Renal cortex interstitium (tissue), 11 donors: Measurements from ENCODE around the gene BCAR3. TPM values are rescaled to one million over a fixed set of nuclear protein-coding genes. Genes with fewer than 3 reads are reported as not detected.
A peak's percentile ranks its signal among the peaks of the same experiment; 100 is the strongest.

ENCODE experiments used
- DNase-seq, 11 donors: peaks; one replicate each; pipeline ENCODE4 v3.0.0-alpha.2; 2013; ENCODE audit warnings: low read depth in 9 of 11, low spot score in 4 of 11; ENCODE audit errors: extremely low read depth in 1 of 11
- polyA plus RNA-seq, 3 donors: library from polyadenylated mRNA; unstranded; fragments of 120-200 nt; gene quantifications; one replicate each; pipeline ENCODE4 v1.2.1, GENCODE V29; 2013; ENCODE audit not compliant: insufficient read length in 3 of 3

The BCAR3 gene
- polyA plus RNA-seq, 3 donors: 22.4 to 24.5 (median 23.1) TPM

DNA sequence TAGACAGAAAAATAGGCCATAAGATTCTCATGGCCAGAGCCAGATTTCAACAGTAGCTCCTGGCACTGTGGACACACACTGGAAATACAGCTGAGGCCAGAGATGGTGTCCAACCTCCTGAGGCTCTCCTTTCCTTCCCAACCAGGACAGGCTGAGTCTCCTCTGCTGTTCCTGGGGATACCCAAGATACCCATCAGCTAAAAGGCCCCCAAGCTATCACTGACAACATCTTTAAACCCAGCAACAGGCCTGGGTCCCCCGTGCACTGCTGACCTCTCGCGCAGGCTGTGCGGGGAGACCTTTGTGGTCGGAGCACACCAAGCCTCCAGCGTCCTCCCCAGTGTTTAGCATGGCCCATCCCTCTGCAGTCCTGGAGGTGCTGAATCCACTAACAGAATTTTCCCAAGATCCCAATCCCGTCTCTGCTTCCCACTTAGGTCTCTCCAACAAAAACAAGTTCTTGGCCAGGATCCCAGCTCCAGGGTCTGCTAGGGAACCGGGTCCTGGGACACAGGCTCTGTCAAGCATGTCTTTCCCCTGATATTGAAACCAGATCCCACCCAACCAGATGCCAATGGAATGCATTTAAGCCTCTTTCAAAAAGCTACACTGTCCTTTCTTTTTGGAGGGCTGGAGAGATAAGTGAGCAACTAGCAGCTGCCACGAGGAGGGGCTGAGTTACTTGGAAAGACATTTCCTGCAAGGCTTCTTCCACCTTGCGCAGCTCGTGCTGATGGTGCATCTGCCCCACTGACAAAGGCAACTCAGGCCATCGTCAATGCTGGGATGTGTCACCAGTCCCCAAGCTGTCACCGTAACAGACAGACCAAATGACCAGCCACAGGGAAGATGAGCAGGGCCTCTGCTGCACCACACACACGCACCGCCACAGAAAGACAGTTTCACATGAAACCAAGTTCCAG lies 73.2 kb downstream of the BCAR3 start:
- peak in 2 of 11 donors; percentile 41 to 48 for DNase-seq

DNA sequence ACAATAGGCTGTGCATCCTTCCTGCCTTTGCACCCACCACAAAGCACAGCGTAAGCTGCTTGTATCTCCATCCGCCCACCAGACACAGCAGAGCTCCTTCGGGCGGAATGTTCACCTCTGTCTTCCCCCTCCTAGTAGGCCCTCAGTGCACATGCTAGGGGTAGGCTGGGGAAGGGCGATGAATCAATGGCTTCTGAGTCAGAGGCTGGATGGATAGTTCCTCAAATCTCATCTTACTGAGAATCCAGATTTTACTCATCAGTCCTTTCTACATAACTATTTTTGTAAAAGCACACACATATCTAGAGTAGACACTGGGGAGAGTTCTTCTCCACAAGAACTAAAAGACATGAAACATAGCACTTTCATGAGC lies 73.8 kb downstream of the BCAR3 start:
- DNase-seq: no peak

DNA sequence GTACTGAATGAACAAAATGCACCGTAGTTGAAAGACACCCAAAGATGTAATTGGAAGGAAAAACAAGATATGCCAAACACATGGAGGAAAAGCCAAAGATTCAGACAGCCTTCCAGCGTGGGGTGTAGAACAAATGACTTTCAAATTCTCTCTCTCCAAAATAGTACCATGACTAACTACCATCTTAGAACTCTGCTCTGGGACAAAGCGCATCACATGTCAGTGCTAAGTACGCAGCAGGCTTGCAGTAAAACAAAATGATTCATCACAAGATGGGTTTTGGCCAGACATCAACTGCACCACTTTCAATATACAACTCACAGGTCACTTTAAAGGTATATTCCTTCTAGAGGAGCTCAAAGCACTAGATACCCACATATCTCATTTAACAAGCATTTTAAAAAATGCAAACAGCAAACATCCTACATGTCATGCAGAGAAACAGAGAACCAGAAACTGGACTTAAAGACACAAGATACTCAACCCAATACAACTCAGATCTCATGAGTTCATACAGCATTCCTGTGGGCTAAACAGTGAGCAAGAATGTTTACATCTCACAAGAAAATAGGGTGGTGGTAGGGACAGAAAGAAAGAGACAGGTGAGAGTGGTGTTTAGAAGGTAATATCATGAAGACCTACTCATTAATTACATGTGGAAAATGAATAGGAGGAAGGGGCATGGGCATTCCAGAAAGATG lies 75.7 kb downstream of the BCAR3 start:
- DNase-seq: no peak

DNA sequence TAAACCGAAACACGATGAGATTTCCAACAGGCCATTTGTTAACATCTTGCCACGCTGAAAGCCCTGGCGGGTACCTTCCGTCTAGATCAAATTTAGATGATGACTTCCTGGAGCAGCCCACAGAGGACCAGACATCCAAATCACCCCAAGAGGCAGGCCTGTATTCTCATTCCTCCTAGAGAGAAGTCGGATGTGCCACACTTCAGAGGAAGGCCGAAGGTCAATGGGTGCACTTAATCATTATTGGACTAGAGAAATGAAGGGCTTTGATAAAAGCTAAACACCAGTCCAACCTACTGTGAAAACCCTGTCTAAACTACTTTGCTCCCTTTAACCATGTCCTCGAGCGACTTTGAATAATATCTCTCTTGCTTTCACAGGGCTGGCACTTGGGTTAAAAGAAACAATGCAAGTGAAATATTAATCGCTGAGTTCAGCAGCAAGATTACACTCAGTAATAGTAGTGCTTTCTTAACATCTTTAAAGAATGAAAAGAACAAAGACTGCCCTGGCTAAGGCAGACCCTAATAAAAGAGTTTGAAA lies 76.5 kb downstream of the BCAR3 start:
- no peak for DNase-seq

DNA sequence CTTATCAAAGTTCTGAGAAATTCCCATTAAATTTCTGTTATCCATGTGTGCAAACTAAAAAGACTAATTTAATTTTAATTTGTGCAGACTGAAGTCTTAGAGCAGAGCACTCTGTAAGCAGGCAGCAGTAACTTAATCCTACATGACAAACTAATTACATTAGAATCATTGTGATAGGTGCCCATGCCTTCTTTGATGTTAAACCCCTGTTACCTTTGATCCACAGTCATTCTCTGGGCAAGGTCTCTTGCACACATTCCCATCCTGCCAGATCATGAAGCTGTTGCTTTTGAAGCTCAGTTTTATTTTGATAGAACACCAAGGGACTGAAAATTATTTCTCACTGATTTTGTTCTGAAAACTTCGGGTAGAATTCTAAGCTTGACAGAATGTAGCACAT lies 77.2 kb downstream of the BCAR3 start:
- no peak for DNase-seq

DNA sequence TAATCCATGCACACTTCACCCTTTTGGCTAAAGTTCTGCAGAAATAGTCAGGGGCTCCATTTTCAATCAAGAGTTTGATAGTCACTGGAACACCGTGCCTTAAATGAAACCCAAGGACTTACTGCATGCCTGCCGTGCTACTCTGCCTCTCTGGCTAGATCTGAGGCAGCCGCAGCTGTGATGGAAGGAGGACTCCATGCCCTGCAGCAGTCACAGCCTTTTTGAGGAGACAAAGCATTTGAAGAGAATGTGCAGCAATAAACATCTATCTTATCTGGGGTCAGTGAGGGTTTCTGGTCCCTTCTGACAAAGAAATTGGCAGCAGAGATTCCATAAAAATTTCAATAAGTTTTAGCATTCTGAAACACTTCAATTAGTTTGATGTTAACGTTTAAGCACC lies 78.0 kb downstream of the BCAR3 start:
- DNase-seq: no peak

DNA sequence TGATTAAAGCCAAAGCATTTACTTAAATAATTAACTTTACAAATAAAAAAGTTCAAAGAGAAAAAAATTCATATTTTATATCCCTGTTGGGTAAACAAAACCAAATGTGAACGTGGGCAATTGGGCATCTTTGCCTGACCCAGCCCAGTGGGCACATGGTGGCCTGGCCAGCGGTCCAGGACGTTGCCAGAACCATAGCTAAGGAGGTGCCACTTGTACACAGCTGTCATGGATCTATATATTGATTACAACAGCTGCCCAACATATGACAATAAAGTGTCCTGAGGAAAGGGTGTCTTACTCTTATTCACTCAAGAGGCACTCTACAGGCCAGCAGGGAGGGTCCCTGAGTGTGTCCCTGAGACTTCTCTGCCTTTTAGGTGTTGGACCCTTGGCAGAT lies 78.5 kb downstream of the BCAR3 start:
- DNase-seq: no peak

DNA sequence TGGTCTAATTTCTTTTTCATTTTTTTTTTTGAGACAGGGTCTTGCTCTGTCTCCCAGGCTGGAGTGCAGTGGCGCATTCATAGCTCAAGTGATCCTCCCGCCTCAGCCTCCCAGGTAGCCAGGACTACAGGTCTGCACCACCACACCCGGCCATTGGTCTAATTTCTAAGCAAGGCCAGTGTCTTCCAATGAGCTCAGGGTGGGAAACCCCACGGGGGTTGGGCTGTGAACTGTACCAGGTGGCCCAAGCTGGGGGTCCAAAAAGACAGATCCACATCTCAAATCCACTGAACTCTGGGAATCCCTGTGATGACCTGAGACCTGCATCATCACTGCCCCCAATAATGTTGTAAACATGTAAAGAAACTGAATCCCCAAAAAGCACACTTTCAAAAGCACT lies 79.5 kb downstream of the BCAR3 start:
- DNase-seq: no peak

DNA sequence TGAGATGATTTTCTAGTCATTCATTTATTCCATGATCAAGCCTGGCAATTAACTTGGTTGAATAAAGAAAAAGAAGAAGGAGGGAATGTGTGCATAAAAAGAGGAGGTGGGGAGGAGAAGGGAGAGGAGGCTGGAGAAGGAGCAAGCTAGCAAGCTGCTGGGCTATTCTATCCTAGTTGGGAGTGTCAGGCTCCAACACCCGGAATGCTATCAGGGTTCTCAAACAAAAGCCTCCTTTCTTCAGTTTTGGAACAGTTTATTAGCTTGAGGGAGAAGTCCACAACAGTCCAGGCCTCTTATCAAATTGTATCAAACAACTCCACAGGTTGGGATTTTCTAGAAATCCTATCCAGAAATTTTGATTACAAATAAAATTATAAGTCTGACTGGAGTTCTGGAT lies 80.0 kb downstream of the BCAR3 start:
- no peak for DNase-seq

DNA sequence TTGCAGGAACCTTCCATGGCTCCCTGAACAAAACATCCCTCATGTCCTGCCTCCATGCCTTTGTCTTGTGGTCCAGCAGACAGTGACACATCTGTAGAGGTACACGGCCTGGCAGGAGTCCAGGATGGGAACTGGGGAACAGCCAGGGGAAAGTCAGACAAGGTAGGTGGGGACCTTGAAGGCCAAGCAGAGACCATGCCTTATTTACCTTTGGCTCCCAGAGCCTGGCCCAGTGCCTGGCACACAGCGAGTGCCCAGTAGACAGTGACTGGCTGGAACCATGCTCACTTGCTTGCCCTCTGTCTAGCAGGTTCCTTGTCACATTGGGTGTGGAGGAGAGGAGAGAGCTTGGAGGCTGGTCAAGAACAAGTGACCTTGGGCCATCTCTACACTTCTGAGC lies 81.0 kb downstream of the BCAR3 start:
- no peak for DNase-seq

DNA sequence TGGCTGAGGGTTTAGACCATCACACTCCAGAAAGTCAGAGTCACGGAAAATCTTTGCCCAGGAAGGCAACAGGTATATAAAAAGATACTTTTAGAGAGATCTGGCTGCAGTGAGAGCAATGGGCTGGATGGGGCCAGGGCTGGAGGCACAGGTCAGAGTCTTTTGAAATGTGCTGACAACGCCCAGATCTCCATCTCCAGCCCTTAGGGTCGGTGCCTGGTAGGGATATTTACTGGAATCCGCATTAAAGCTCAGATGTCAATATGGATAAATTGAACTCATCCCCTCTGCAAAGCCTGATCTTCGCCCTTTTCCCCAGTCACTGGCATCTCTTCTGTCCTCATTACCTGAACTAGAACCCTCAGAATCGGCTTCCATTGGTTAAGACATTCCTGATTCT lies 82.2 kb downstream of the BCAR3 start:
- DNase-seq: no peak

DNA sequence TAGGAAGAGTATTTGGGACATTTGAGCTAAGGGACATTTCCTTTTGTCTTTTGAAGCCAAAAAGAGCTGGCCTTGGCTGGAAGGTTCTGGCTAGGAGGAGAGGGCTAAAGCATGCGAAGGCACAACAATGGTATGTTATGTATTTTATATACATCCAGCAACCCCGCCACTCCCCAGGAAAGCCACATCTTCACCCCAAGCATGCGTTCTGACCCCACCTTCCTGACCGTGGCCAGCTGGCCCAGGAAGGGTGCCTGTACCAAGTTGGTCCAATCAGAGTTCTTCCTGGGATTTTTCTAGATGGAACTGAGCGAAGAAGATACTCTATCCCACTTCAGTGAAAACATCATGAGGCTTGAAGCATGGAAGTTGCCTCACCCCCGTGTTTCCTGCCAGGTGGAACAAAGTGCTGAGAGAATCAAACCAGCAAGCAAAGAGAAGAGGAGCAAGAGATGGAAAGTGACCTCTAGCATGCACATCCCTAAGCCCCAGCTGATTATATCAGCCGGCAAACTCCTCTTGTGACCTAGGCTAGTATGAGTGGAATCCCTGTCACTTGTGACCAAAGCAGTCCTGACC lies 82.7 kb downstream of the BCAR3 start:
- DNase-seq: no peak

DNA sequence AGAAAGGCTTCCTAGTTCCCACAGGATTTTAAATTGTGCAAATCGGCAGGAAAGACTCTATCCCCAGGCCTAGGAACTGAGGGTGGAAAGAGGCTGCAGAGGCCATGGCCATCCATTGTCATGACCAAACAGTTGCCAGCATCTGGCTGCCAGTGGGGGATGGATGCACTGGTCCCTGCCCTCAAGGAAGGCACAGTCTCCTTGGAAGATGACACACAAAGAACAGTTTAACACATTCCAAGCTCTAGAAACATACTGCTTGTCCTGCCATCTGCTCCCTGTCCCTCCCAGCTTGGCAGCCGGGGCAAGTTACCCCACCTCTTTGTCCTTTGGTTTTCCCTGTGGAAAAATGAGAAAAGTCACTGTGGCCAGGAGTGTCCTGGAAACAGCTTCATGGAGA lies 83.2 kb downstream of the BCAR3 start:
- no peak for DNase-seq

DNA sequence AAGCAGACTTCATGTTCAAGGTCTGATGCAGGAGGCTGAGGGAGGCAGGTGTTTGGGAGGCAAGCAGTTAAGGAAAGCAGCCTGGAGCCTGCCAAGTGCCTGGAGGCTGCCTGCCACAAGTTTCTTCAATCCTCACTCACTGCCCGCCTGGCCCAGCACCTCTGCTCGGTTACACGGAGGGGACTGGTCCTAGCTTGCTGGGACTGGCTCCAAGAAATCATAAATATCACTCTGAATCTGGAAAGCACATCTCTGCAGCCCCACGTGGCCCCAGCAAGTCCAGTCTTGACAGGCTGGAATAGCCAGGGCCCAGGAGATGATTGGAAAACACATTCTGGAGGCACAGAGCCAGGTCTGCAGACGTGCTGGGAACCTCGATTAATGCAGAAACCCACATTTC lies 83.9 kb downstream of the BCAR3 start:
- DNase-seq: peak in 1 of 11 donors; percentile 47

DNA sequence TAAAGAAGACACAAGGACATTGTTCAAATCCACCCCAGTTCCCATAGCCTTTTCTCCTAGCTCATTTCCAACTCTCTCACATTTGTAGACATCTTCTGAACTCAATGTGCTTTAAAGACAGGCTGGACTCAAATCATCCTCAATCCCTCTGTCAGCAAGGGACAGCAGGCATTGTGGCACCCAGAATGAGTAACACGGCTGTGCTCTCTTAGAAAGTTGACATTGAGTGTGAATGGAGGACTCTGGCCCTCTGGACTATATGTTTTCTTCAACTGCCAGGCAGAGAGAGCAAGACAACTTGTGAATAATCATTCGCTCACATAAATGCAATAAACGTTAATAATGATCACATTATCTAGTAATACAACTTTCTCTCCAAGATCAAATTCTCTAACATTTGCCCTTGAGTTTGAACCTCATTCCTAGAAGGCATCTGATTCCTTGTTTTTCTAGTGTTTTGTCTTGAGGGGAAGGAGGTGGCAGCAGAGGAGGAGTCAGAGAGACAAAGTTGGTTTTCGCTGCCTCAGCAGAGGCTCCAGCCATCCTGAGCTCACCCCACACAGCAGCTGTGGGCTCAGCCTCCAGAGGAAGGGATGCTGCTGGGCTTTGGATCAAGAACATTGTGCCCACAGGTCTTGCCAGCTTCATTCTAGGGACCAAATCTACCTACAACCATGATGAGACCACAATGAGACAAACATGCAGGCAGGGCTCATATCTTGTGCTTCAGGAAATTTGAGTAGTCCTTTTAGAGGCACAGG lies 85.1 kb downstream of the BCAR3 start:
- DNase-seq: no peak

DNA sequence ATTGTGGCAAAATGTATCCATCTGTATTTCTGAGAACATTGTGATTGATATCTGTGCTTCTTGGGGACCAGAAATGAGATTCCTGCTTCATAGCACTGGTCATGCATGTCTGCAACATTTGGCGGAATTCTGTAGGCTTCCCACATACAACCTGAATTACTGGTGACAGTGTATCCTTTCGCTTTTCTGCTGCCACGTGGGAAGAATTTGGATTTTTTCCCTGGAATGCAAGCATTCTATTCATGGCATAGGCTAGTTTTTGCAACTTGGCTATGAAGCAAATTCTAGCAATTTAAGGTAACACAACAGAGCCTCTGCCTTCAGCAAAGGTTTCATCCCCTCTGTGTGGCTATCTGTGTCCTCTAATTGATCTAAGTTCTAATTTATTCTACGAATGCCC lies 85.9 kb downstream of the BCAR3 start:
- no peak for DNase-seq

DNA sequence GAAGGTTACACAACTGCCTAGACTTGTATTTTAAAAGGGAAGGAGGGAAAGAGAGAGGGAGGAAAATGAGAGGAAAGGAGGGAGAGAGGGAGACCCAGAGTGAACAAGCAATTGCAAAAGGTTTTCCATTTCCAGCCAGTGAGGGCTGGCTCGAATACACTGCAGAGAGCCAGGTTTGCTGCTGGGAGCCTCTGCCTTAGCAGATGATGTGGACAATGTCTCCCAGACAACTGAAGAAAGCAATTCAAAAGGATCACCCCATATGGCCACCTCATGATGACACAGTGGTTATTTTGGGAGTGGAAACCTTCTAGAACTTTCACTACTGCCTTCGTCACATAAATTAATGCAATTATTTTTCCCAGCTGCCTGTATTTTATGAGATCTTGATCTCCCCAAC lies 86.4 kb downstream of the BCAR3 start:
- DNase-seq: no peak

DNA sequence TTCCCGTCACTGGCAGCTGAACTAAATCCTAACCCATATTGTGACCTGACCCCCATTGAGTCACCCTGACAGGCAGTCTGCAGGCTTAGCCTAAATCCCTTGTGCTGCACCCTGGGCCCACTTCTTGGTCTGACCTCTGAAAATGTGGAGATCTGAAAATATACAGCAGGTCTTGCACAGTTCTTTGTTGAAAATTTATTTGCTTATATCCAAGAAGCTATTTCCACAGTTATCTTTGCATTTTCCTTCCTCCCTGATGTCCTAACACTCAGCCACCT lies 87.1 kb downstream of the BCAR3 start:
- no peak for DNase-seq

DNA sequence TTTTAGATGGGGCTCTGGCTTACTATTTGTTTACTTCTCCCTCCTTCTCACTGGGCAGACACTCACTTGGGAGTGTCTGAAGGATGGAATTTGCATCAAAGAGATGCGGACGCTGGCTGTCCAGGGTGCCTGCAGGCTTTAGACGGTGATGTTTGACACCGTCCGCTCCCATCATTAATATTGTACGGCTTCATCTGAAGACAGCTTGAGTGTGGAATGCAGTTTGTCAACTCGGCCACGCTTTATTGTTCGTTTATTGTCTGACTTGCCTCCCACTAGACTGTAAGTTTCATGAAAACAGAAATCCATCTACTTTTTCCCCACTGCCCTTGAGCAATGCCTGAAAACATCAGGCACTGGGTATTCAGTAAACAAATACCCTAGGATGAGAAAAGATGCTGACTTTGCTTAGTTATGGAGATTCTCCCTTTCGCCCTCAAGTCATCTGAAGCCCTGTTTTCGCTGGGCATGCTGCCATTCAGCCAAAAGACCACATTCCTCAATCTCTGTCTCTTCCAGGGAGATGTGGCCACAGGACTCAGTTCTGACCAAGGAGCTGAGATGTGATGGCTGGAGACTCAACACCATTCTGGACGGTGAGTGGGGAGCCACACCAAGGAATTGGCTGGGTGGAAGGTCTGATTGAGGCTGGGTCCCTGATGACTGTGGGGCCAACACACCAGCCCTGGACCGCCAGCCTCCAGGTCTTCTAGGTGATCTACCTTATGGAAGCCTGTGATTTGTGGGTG lies 87.6 kb downstream of the BCAR3 start:
- no peak for DNase-seq
